GM21717 (cell line): ENCODE measurements around the gene GOLGA3.

Experiments
- ATAC-seq: cut with Tn5 transposase; IDR thresholded peaks from one replicate; pipeline ENCODE4 v1.9.1; 2021; ENCODE audit warnings: mild to moderate bottlenecking, moderate library complexity; ENCODE audit not compliant: unreplicated experiment

GOLGA3 gene

GRCh38 chr12:132724506-132725241 is 104.0 kb downstream of the GOLGA3 start:
- ATAC-seq = no peak

- ATAC-seq = no peak
Measured at GRCh38 chr12:132723764-132724140, 104.9 kb downstream of the GOLGA3 start.

- no peak for ATAC-seq
Measured at GRCh38 chr12:132723015-132723763, 105.5 kb downstream of the GOLGA3 start.

DNA sequence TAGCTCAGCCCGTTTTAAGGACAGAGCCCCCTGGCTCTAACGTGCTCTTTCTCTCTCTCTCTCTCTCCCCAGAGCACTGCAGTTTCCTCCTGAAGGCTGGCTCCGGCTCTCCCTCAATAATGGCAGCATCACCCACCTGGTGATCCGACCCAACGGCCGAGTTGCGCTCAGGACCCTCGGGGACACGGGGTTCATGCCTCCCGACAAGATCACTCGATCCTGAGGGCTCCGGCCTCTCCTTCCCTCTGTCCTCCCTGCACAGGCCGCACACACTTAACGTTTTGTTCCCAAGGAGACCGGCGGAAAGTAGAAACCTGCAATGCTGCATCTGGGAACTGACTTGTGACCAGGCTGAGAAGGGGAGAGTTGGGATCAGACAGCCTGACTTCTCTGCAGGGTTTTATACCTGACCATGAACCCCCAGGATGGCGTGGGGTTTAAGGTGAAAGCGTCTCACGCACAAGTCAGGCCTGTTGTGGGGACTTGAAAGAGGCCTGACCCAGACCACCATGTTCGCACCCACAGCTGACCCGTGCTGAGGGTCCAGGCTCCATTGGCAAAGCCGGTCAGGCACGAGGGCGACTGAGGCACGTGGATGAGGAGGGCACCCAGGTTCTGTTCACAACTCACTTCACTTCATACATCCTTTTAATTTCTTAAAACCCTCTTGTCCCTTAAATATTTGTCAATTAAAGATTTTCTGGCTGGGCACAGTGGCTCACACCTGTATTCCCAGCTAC is 107.9 kb downstream of the GOLGA3 start:
- no peak for ATAC-seq

- no peak for ATAC-seq
Measured at GRCh38 chr12:132719954-132720324, 108.7 kb downstream of the GOLGA3 start.

GRCh38 chr12:132719141-132719953 is 109.3 kb downstream of the GOLGA3 start:
- no peak for ATAC-seq
